PC-3 (cell line): Measurements from ENCODE around the gene ORMDL1.

Experiments used
- EZH2 ChIP-seq: fragments of 300-600 bp; sonication (generic); IDR thresholded peaks from one replicate; pipeline ENCODE4 v1.6.1; 2017; ENCODE audit warnings: antibody characterized with exemption, mild to moderate bottlenecking, low read length; ENCODE audit not compliant: unreplicated experiment
- EZH2phosphoT487 ChIP-seq: fragments of 300-600 bp; sonication (generic); IDR thresholded peaks from 2 replicates; pipeline ENCODE4 v1.6.1; 2018; ENCODE audit warnings: mild to moderate bottlenecking, antibody characterized with exemption, low read length, borderline replicate concordance
- TF ChIP-seq, protein P1 (sequence below): fragments of 300-600 bp; sonication (generic); conservative IDR thresholded peaks from 2 replicates; pipeline ENCODE4 v1.5.1; 2017; ENCODE audit warnings: antibody characterized with exemption, low read depth, mild to moderate bottlenecking, low read length

DNA sequence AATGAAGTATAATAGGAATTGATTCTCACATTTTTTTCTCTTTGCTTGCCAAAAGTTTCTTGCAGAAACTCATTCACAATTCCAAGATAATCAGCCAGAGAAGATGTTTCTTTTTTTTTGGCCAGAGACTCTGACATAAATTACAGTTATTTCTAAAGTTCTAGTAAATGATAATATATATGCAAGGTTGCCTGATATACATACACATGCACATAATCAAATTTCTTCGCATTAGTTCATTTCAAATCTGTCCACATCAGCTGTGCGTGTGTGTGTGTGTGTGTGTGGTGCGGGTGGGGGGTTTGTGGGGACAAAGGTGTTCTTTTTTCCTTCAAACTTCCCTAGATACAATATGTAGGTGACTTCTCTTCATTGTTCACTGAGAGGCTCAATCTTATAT, 54.7 kb downstream of the ORMDL1 start:
- TF ChIP-seq, protein P1, sequence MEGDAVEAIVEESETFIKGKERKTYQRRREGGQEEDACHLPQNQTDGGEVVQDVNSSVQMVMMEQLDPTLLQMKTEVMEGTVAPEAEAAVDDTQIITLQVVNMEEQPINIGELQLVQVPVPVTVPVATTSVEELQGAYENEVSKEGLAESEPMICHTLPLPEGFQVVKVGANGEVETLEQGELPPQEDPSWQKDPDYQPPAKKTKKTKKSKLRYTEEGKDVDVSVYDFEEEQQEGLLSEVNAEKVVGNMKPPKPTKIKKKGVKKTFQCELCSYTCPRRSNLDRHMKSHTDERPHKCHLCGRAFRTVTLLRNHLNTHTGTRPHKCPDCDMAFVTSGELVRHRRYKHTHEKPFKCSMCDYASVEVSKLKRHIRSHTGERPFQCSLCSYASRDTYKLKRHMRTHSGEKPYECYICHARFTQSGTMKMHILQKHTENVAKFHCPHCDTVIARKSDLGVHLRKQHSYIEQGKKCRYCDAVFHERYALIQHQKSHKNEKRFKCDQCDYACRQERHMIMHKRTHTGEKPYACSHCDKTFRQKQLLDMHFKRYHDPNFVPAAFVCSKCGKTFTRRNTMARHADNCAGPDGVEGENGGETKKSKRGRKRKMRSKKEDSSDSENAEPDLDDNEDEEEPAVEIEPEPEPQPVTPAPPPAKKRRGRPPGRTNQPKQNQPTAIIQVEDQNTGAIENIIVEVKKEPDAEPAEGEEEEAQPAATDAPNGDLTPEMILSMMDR = no peak
- TF ChIP-seq EZH2 (no peak), EZH2phosphoT487 (no peak)
